GM12865 (cell line): ENCODE data around the gene NFIL3.
"Not testable (repeated sequence)": the region's sequence is repeated elsewhere in the genome, so short reads cannot be mapped to it uniquely, and the experiment has no call there.

Experiments used
- DNase-seq: peaks from one replicate; pipeline ENCODE4 v3.0.0; 2010; ENCODE audit warnings: low read depth
- H3K4me3 ChIP-seq: 2 replicates; pipeline ENCODE4 v1.5.1; 2011; ENCODE audit warnings: mild to moderate bottlenecking, low read depth, low read length, control low read depth
- TF ChIP-seq, protein P1 (sequence below): IDR thresholded peaks from 2 replicates; pipeline ENCODE4 v1.5.1; 2011; ENCODE audit warnings: low read length, control low read depth, low read depth, inconsistent platforms; ENCODE audit not compliant: insufficient read depth; ENCODE audit errors: missing control alignments

NFIL3 gene, protein sequence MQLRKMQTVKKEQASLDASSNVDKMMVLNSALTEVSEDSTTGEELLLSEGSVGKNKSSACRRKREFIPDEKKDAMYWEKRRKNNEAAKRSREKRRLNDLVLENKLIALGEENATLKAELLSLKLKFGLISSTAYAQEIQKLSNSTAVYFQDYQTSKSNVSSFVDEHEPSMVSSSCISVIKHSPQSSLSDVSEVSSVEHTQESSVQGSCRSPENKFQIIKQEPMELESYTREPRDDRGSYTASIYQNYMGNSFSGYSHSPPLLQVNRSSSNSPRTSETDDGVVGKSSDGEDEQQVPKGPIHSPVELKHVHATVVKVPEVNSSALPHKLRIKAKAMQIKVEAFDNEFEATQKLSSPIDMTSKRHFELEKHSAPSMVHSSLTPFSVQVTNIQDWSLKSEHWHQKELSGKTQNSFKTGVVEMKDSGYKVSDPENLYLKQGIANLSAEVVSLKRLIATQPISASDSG

DNA sequence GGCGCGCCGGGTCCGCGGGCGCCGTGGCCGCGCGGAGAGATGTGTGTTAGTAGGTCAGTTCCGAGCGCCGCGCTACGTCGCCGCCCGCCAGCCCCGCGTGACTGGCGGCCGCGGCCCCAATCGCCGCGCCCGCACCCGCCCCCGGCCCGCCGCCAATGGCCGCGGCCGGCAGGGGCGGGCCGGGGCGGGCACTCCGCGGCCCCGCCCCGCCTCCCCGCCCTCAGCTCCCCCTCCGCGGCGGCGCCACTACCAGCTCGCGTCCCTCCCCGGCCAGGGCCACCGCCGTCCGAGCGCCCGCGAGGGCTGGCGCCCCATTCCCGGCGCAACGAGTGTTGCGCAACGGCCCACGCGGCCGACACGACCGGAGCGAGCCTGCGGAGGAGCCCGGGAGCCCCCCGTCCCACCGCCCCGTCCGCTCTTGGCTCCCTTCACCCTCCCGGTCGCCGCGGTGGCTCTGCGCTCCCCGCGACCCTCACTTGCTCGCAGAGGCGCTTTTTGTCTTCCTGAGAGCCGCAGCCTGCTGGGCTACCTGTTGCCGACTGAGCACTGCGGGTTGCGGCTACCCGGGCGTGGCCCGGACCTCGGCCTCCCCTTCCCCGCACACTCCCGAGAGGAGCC lies at the start of gene NFIL3:
Gene NFIL3, minus strand, starts transcription at position 48 of the 618 bp plus-strand sequence. CDS start 13,098 bp downstream, outside the sequence.
- H3K4me3 ChIP-seq, result peak within 1 kb of the TSS; percentile 68
- peak; percentile 80 for DNase-seq
- TF ChIP-seq, protein P1, sequence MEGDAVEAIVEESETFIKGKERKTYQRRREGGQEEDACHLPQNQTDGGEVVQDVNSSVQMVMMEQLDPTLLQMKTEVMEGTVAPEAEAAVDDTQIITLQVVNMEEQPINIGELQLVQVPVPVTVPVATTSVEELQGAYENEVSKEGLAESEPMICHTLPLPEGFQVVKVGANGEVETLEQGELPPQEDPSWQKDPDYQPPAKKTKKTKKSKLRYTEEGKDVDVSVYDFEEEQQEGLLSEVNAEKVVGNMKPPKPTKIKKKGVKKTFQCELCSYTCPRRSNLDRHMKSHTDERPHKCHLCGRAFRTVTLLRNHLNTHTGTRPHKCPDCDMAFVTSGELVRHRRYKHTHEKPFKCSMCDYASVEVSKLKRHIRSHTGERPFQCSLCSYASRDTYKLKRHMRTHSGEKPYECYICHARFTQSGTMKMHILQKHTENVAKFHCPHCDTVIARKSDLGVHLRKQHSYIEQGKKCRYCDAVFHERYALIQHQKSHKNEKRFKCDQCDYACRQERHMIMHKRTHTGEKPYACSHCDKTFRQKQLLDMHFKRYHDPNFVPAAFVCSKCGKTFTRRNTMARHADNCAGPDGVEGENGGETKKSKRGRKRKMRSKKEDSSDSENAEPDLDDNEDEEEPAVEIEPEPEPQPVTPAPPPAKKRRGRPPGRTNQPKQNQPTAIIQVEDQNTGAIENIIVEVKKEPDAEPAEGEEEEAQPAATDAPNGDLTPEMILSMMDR, result no peak

DNA sequence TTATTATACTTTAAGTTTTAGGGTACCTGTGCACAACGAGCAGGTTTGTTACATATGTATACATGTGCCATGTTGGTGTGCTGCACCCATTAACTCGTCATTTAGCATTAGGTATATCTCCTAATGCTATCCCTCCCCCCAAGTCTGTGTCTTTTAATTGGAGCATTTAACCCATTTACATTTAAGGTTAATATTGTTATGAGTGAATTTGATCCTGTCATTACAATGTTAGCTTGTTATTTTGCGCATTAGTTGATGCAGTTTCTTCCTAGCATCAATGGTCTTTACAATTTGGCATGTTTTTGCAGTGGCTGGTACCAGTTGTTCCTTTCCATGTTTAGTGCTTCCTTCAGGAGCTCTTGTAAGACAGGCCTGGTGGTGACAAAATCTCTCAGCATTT lies 47.9 kb upstream of the NFIL3 start:
- not testable (repeated sequence) for DNase-seq, H3K4me3 ChIP-seq

DNA sequence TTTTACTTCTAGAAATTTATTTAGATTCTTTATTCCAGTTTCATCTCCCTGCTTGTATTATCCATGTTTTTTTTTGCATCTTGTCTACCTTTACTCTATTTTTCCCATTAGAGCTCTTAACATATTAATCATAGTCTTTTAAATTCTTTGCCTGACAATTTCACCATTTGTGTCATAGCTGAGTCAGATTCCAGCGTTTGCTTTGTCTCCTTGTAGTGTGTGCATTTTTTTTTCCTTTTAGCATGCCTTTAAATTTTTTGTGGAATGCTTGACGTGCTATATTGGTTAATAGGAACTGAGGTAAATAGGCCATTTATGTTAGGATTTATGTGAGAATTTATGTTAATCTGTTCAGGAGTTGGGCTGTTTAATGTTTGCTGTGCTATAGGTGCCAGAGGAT lies 41.8 kb upstream of the NFIL3 start:
- TF ChIP-seq, protein P1, result no peak
- DNase-seq, result no peak
- H3K4me3 ChIP-seq, result no peak overlapping the region

DNA sequence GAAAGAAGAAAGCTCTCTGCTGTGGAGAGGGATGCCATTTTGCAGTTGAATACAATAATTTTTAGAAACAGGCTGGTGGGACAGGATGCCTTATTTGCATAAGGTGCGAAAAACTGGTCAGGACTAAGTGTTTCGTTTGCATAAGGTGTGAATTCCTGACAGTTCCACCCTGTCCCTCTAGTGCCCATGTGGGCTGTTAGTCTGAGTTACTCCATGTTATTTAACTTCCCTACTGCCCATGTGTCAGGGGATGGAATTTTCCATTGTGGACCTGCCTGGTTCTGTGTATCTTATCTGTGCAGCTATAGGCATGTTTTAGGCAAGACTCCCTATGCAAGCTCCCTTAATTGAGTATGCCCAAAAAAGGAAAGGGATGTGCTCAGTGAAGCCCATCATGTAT lies 35.3 kb upstream of the NFIL3 start:
- TF ChIP-seq, protein P1, result no peak
- no peak overlapping the region for H3K4me3 ChIP-seq
- no peak for DNase-seq

DNA sequence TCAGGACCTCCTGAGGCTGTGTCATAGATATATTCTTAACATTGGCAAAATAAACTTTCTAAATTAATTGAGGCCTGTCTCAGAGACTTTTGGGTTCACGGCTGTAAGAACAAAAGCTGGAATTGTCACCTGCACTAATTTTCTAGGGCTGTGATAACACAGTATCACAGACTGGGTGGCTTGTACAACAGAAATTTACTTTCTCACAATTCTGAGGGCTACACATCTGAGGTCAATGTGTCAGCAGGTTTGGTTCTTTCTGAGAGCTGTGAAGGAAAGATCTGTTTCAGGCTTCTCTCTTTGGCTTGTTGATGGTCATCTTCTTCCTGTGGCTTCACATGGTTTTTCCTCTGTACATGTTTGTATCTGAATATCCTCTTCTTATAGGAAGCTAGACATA lies 29.2 kb upstream of the NFIL3 start:
- no peak for DNase-seq
- TF ChIP-seq, protein P1, result no peak
- H3K4me3 ChIP-seq, result no peak overlapping the region

DNA sequence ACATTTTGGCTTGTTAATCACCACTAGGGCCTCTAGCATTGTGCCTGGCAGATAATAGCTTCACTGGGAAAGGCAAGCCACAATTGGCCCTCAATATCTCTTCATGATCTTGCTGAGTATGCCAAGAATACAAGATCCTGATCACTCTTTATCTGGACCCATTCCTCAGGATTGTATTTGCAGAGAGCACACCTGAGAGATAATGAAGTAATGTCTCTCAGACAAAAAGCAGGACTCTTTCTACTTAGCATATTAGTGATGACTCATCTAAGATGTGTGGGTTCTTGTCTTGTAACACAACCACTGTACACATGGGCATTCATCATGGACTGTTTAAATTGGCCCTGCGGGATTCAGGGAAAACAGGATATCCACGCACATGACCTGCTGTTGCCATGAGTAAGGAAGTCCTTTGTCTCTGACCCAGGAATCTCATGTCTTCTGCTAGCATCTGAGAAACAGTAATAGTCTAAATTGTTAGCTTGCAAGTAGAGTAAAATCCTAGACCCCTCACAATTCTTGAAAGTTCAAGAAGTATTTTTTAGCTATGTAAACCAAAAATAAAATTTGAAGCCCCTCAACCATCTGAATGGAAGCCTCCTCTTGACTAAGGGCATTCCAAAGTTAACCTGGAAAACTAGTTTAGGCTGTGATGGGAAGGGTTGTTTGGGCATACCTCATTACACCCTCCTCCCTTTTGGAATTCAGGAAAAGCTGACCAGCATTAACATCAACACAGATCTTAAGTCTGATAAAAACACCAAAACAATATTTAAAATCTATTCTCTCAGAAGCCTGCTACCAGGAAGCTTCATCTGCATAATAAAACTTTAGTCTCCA lies 28.0 kb upstream of the NFIL3 start:
- no peak for DNase-seq
- H3K4me3 ChIP-seq, result no peak overlapping the region
- TF ChIP-seq, protein P1, result no peak

DNA sequence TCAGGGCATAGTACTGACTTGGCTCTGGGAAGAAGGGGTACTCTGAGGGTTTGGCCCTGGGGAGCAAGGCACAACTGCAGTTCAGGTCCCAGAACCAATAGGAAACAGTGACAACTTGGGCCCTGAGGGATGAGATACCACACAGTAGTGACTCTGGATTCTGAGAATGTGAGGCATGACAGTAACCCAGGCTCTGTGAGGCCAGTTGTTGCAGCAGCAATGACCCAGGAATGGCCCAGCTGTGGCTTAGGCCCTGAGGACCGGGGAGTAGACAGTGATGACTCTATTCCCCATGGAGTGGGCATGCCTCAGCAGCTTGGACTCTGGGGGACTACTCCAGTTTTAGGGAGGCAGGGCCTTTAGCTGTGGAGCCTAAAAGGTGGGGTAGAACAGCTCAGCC lies 21.5 kb upstream of the NFIL3 start:
- H3K4me3 ChIP-seq, result no peak overlapping the region
- DNase-seq, result no peak
- TF ChIP-seq, protein P1, result no peak
